Gastrocnemius medialis (tissue), 4 donors: ENCODE measurements around the gene RAB5IF. TPM values are rescaled to one million over a fixed set of nuclear protein-coding genes. Genes with fewer than 3 reads are reported as not detected.

ENCODE experiments used
- ATAC-seq, 2 donors: fragments of 150-250 bp; one replicate each; pipeline ENCODE4 v1.9.1; 2016
- DNase-seq, 2 donors: peaks; one replicate each; pipeline ENCODE4 v3.0.0-alpha.2; 2019
- H3K27ac ChIP-seq, 4 donors: fragments of 200-600 bp; sonication (generic); 1 replicate in 1 of 4; 2 replicates in 3 of 4; pipeline ENCODE4 v1.5.1; 2016 to 2018; ENCODE audit warnings: mild to moderate bottlenecking in 2 of 4, moderate library complexity in 1 of 4
- H3K27me3 ChIP-seq, 3 donors: fragments of 200-600 bp; sonication (generic) in 2 of 3; 1 replicate in 1 of 3; 2 replicates in 2 of 3; pipeline versions ENCODE4 v1.5.1 to v1.6.0; 2016 to 2019; ENCODE audit warnings: mild to moderate bottlenecking in 1 of 3, moderate library complexity in 1 of 3
- H3K36me3 ChIP-seq, 2 donors: fragments of 200-600 bp; sonication (generic) in 1 of 2; one replicate each; pipeline ENCODE4 v1.5.1; 2017 to 2018
- H3K4me1 ChIP-seq, 2 donors: fragments of 200-600 bp; sonication (generic) in 1 of 2; one replicate each; pipeline ENCODE4 v1.5.1; 2016 to 2017; ENCODE audit warnings: mild to moderate bottlenecking in 2 of 2
- H3K4me3 ChIP-seq, 4 donors: fragments of 200-600 bp; sonication (generic) in 3 of 4; 1 replicate in 1 of 4; 2 replicates in 3 of 4; pipeline ENCODE4 v1.5.1; 2016 to 2019; ENCODE audit warnings: mild to moderate bottlenecking in 2 of 4
- H3K9me3 ChIP-seq, 3 donors: fragments of 200-600 bp; sonication (generic) in 2 of 3; 1 replicate in 1 of 3; 2 replicates in 2 of 3; pipeline ENCODE4 v1.5.1; 2016 to 2019
- CTCF ChIP-seq, 5 experiments: fragments of 450-650 bp in 3 of 5; fragments of 200-600 bp in 2 of 5; sonication (generic) in 2 of 5; IDR thresholded peaks in 4 of 5; conservative IDR thresholded peaks in 1 of 5; 1 replicate in 4 of 5; 2 replicates in 1 of 5; pipeline ENCODE4 v1.5.1; 2016 to 2019; ENCODE audit warnings: antibody characterized with exemption in 5 of 5, mild to moderate bottlenecking in 3 of 5, moderate library complexity in 3 of 5
- POLR2A ChIP-seq, 2 donors: fragments of 450-650 bp; IDR thresholded peaks; one replicate each; pipeline ENCODE4 v1.6.1; 2017; ENCODE audit warnings: antibody characterized with exemption in 2 of 2, mild to moderate bottlenecking in 2 of 2, moderate library complexity in 2 of 2
- in situ Hi-C, 4 donors: fragments of 200-750 bp; cut with MboI; loops; one replicate each; pipeline versions ENCODE4 v1.15.0 to v1.8.0; 2017; ENCODE audit warnings: low sequenced_read_pairs in 4 of 4
- intact Hi-C: fragments of 100-400 bp; cut with DNase I; formaldehyde crosslinking; loops from one replicate; pipeline ENCODE4 v1.15.1; 2023; ENCODE audit warnings: low total_unique reads
- total RNA-seq, 4 donors: library from RNA; depleted of rRNA; stranded (reverse); fragments of >200 nt; gene quantifications; one replicate each; pipeline versions ENCODE4 v1.1.0 to v1.2.3, GENCODE V29; 2016

Gene RAB5IF
- total RNA-seq, 4 donors from 2014 or later: 215 to 768 (median 545) TPM

- Histone ChIP-seq H3K36me3 (no peaks in the 10 kb centered on the region), H3K27ac (no peak overlapping the region), H3K9me3 (no peaks in the 10 kb centered on the region), H3K4me1 (no peaks in the 10 kb centered on the region), H3K4me3 (no peak overlapping the region), H3K27me3 (no peaks in the 10 kb centered on the region)
- in situ Hi-C loops (no loop called here), intact Hi-C loops (no loop called here)
- ATAC-seq (no peak), DNase-seq (no peak)
- TF ChIP-seq CTCF (IDR thresholded peaks at IDR 0.05 in 4 of 5, conservative IDR thresholded peaks at IDR 0.05 in 1 of 5): no peak
These were observed 38.6 kb downstream of the RAB5IF start for GRCh38 chr20:36644032-36644705.

- ATAC-seq (no peak), DNase-seq (no peak)
- Histone ChIP-seq H3K36me3 (no peaks in the 10 kb centered on the region), H3K4me3 (no peak overlapping the region), H3K27ac (no peak overlapping the region), H3K9me3 (no peaks in the 10 kb centered on the region), H3K27me3 (no peaks in the 10 kb centered on the region), H3K4me1 (no peaks in the 10 kb centered on the region)
- intact Hi-C loops (no loop called here), in situ Hi-C loops (no loop called here)
- TF ChIP-seq CTCF (IDR thresholded peaks at IDR 0.05 in 4 of 5, conservative IDR thresholded peaks at IDR 0.05 in 1 of 5) (no peak), POLR2A (IDR thresholded peaks at IDR 0.05) (no peak)
These were observed 39.1 kb downstream of the RAB5IF start for GRCh38 chr20:36644706-36645095.

- no peaks in the 10 kb centered on the region for H3K36me3 ChIP-seq
- no peaks in the 10 kb centered on the region for H3K27me3 ChIP-seq
- TF ChIP-seq POLR2A (IDR thresholded peaks at IDR 0.05): no peak
- TF ChIP-seq CTCF (IDR thresholded peaks at IDR 0.05 in 4 of 5, conservative IDR thresholded peaks at IDR 0.05 in 1 of 5): no peak
- no peaks in the 10 kb centered on the region for H3K9me3 ChIP-seq
- H3K27ac ChIP-seq: no peak overlapping the region
- intact Hi-C loops (no loop called here), in situ Hi-C loops (no loop called here)
- H3K4me3 ChIP-seq: no peak overlapping the region
- no peaks in the 10 kb centered on the region for H3K4me1 ChIP-seq
- ATAC-seq: no peak
- no peak for DNase-seq
These were observed 39.8 kb downstream of the RAB5IF start for GRCh38 chr20:36645353-36645752.

- Histone ChIP-seq H3K36me3 (no peaks in the 10 kb centered on the region), H3K27me3 (no peaks in the 10 kb centered on the region), H3K9me3 (no peaks in the 10 kb centered on the region), H3K27ac (no peak within 1 kb of the TSS), H3K4me3 (no peak within 1 kb of the TSS), H3K4me1 (no peaks in the 10 kb centered on the region)
- in situ Hi-C loops (no loop called here), intact Hi-C loops (no loop called here)
- ATAC-seq (no peak), DNase-seq (no peak)
- no peak for TF ChIP-seq CTCF (IDR thresholded peaks at IDR 0.05 in 4 of 5, conservative IDR thresholded peaks at IDR 0.05 in 1 of 5)
- TF ChIP-seq POLR2A (IDR thresholded peaks at IDR 0.05): no peak
These were observed 40.4 kb downstream of the RAB5IF start, which contains the start of gene SLA2 for GRCh38 chr20:36645998-36646397. SLA2 (minus strand) TSS chr20:36646196; CDS start chr20:36641335, 4,861 bp downstream.

- ATAC-seq (no peak), DNase-seq (no peak)
- Histone ChIP-seq H3K27ac (no peak overlapping the region), H3K27me3 (no peaks in the 10 kb centered on the region), H3K9me3 (no peaks in the 10 kb centered on the region), H3K36me3 (no peaks in the 10 kb centered on the region), H3K4me3 (no peak overlapping the region), H3K4me1 (no peaks in the 10 kb centered on the region)
- in situ Hi-C loops: no loop called here
- TF ChIP-seq POLR2A (IDR thresholded peaks at IDR 0.05) (no peak), CTCF (IDR thresholded peaks at IDR 0.05 in 4 of 5, conservative IDR thresholded peaks at IDR 0.05 in 1 of 5) (no peak)
- intact Hi-C loops: no loop called here
These were observed 41.1 kb downstream of the RAB5IF start for GRCh38 chr20:36646678-36647077.
